HCT116 (cell line): ENCODE results near the gene DLEC1. TPM values are rescaled to one million over a fixed set of nuclear protein-coding genes. Genes with fewer than 3 reads are reported as not detected.

Source experiments
- ATAC-seq: fragments of 200-7000 bp; cut with Tn5 transposase; 2 replicates; pipeline ENCODE4 v1.9.1; 2020; ENCODE audit warnings: mild to moderate bottlenecking, moderate library complexity
- BruUV-seq: library from RNA; stranded (reverse); fragments of 400-500 nt; replicated peaks from 2 replicates; lab custom pipeline; 2021; lab: Mats Ljungman, UMichigan
- CTCF ChIA-PET: fragments of 300-600 bp; sonication (Branson Sonifier 250); formaldehyde crosslinking; loops from one replicate; lab custom pipeline; 2021; ENCODE audit warnings: antibody characterized with exemption; lab: Charles Lee
- POLR2A ChIA-PET: fragments of 300-600, 350-600 bp; sonication (Branson Sonifier 250); formaldehyde crosslinking; loops from one replicate; lab custom pipeline; 2021; ENCODE audit warnings: antibody characterized with exemption; lab: Charles Lee
- RAD21 ChIA-PET, 2 experiments: fragments of 300-600 bp; sonication (Branson Sonifier 250); formaldehyde crosslinking; loops; one replicate each; lab custom pipeline; 2023; ENCODE audit warnings: low total read pairs in 2 of 2; ENCODE audit not compliant: uncharacterized antibody in 2 of 2, unreplicated experiment in 2 of 2, low non-redundant PET in 1 of 2; lab: Charles Lee
- DNase-seq: peaks from one replicate; pipeline ENCODE4 v3.0.0-alpha.2; 2010; ENCODE audit warnings: low read depth, low spot score
- H2AFZ ChIP-seq: fragments of 200-600 bp; shearing (Covaris generic), sonication (generic); 2 replicates; pipeline ENCODE4 v1.6.1; 2017; ENCODE audit warnings: low read depth, mixed run types, mixed read lengths, antibody characterized with exemption, low read length; ENCODE audit not compliant: poor library complexity, severe bottlenecking
- H3K27ac ChIP-seq: 2 replicates; pipeline ENCODE4 v1.5.1; 2012; ENCODE audit warnings: low read depth, low read length
- H3K27me3 ChIP-seq: fragments of 200-600 bp; sonication (generic); 2 replicates; pipeline ENCODE4 v1.6.1; 2016; ENCODE audit warnings: mixed run types, low read length, mixed read lengths; ENCODE audit not compliant: insufficient read depth
- H3K36me3 ChIP-seq, 2 experiments: fragments of 200-500 bp in 1 of 2; fragments of 200-600 bp in 1 of 2; sonication (Bioruptor generic) in 1 of 2; sonication (generic) in 1 of 2; 2 replicates each; pipeline versions ENCODE4 v1.5.1 to v1.6.1; 2014 to 2016; ENCODE audit warnings: low read length in 2 of 2, inconsistent platforms in 1 of 2, mixed read lengths in 1 of 2, mixed run types in 1 of 2; ENCODE audit not compliant: insufficient read depth in 2 of 2, control insufficient read depth in 1 of 2
- H3K4me1 ChIP-seq, 2 experiments: fragments of 200-600 bp in 1 of 2; sonication (generic) in 1 of 2; 2 replicates each; pipeline versions ENCODE4 v1.5.1 to v1.6.1; 2012 to 2017; ENCODE audit warnings: low read length in 2 of 2, inconsistent platforms in 1 of 2, mild to moderate bottlenecking in 1 of 2, mixed read lengths in 1 of 2, mixed run types in 1 of 2, moderate library complexity in 1 of 2; ENCODE audit not compliant: insufficient read depth in 2 of 2, control insufficient read depth in 1 of 2
- H3K4me2 ChIP-seq: fragments of 200-600 bp; sonication (generic); 2 replicates; pipeline ENCODE4 v1.6.1; 2017; ENCODE audit warnings: mixed run types, low read length, mixed read lengths
- H3K4me3 ChIP-seq, 2 experiments: fragments of 200-600 bp in 1 of 2; sonication (generic) in 1 of 2; replicated peaks in 1 of 2; 2 replicates each; pipeline ENCODE4 v1.5.1; 2011 to 2016; ENCODE audit warnings: low read length in 2 of 2, control low read depth in 1 of 2, low read depth in 1 of 2, mild to moderate bottlenecking in 1 of 2, mixed read lengths in 1 of 2, mixed run types in 1 of 2
- H3K79me2 ChIP-seq: fragments of 200-600 bp; sonication (generic); 2 replicates; pipeline ENCODE4 v1.6.1; 2017; ENCODE audit warnings: mild to moderate bottlenecking, mixed run types, low read length, moderate library complexity, mixed read lengths; ENCODE audit not compliant: insufficient read depth
- H3K9ac ChIP-seq: fragments of 200-600 bp; sonication (generic); 2 replicates; pipeline ENCODE4 v1.6.1; 2016; ENCODE audit warnings: low read length, mixed read lengths
- H3K9me2 ChIP-seq: fragments of 200-600 bp; sonication (generic), shearing (Covaris generic); 2 replicates; pipeline ENCODE4 v1.6.1; 2017; ENCODE audit warnings: mixed run types, mild to moderate bottlenecking, moderate library complexity; ENCODE audit not compliant: insufficient read depth
- H3K9me3 ChIP-seq, 2 experiments: fragments of 200-500 bp in 1 of 2; fragments of 200-600 bp in 1 of 2; sonication (Bioruptor generic) in 1 of 2; sonication (generic) in 1 of 2; 2 replicates each; pipeline ENCODE4 v1.6.1; 2014 to 2017; ENCODE audit warnings: low read length in 2 of 2, mixed read lengths in 2 of 2, inconsistent platforms in 1 of 2, low read depth in 1 of 2, mild to moderate bottlenecking in 1 of 2, mixed run types in 1 of 2, moderate library complexity in 1 of 2; ENCODE audit not compliant: control insufficient read depth in 1 of 2, insufficient read depth in 1 of 2
- H4K20me1 ChIP-seq: fragments of 200-600 bp; sonication (generic), shearing (Covaris generic); 2 replicates; pipeline ENCODE4 v1.6.1; 2017; ENCODE audit warnings: mixed run types, mild to moderate bottlenecking, moderate library complexity; ENCODE audit not compliant: insufficient read depth
- ATF3 ChIP-seq: IDR thresholded peaks from 2 replicates; pipeline ENCODE4 v1.6.1; 2012
- CBX3 ChIP-seq: IDR thresholded peaks from 2 replicates; pipeline ENCODE4 v1.6.1; 2012; ENCODE audit warnings: low read depth
- CEBPB ChIP-seq: IDR thresholded peaks from 2 replicates; pipeline ENCODE4 v1.6.1; 2012; ENCODE audit warnings: low read depth
- CTCF ChIP-seq, 3 experiments: fragments of 200-600 bp in 1 of 3; sonication (generic) in 1 of 3; IDR thresholded peaks in 2 of 3; conservative IDR thresholded peaks in 1 of 3; 2 replicates each; pipeline ENCODE4 v1.5.1; 2012 to 2017; ENCODE audit warnings: low read depth in 2 of 3, low read length in 2 of 3, antibody characterized with exemption in 1 of 3, borderline replicate concordance in 1 of 3, control low read depth in 1 of 3, mild to moderate bottlenecking in 1 of 3, mixed read lengths in 1 of 3, mixed run types in 1 of 3, moderate library complexity in 1 of 3; ENCODE audit not compliant: insufficient read depth in 1 of 3
- ELF1 ChIP-seq: IDR thresholded peaks from 2 replicates; pipeline ENCODE4 v1.6.1; 2012; ENCODE audit warnings: low read depth, borderline replicate concordance
- EZH2 ChIP-seq: fragments of 200-600 bp; sonication (generic); IDR thresholded peaks from 2 replicates; pipeline ENCODE4 v1.6.1; 2017; ENCODE audit warnings: antibody characterized with exemption, mixed run types
- FOSL1 ChIP-seq: IDR thresholded peaks from 2 replicates; pipeline ENCODE4 v1.6.1; 2012; ENCODE audit warnings: low read depth
- JUND ChIP-seq: IDR thresholded peaks from 2 replicates; pipeline ENCODE4 v1.6.1; 2012
- MAX ChIP-seq: IDR thresholded peaks from 2 replicates; pipeline ENCODE4 v1.6.1; 2012
- POLR2AphosphoS5 ChIP-seq: IDR thresholded peaks from 2 replicates; pipeline ENCODE4 v1.6.1; 2011; ENCODE audit warnings: mild to moderate bottlenecking, low read depth, low read length, moderate library complexity
- RAD21 ChIP-seq: IDR thresholded peaks from 2 replicates; pipeline ENCODE4 v1.6.1; 2012; ENCODE audit warnings: low read depth, mild to moderate bottlenecking
- SIN3A ChIP-seq: IDR thresholded peaks from 2 replicates; pipeline ENCODE4 v1.6.1; 2012; ENCODE audit warnings: low read depth
- SP1 ChIP-seq: IDR thresholded peaks from 2 replicates; pipeline ENCODE4 v1.6.1; 2012; ENCODE audit warnings: low read depth
- SRF ChIP-seq: IDR thresholded peaks from 2 replicates; pipeline ENCODE4 v1.6.1; 2012; ENCODE audit warnings: low read depth
- TCF7L2 ChIP-seq: IDR thresholded peaks from 2 replicates; pipeline ENCODE4 v1.7.0; 2011; ENCODE audit warnings: borderline replicate concordance, inconsistent platforms; ENCODE audit not compliant: insufficient read depth, insufficient read length; ENCODE audit errors: extremely low read depth
- ZBTB33 ChIP-seq: IDR thresholded peaks from 2 replicates; pipeline ENCODE4 v1.6.1; 2011; ENCODE audit warnings: mild to moderate bottlenecking, low read length, moderate library complexity; ENCODE audit not compliant: insufficient replicate concordance; ENCODE audit errors: extremely low read depth
- ZFX ChIP-seq: fragments of 450-650 bp; IDR thresholded peaks from 2 replicates; pipeline ENCODE4 v1.6.1; 2017
- ZNF274 ChIP-seq: fragments of 200-500 bp; sonication (Bioruptor generic); IDR thresholded peaks from 2 replicates; pipeline ENCODE4 v1.6.1; 2014; ENCODE audit warnings: mild to moderate bottlenecking, low read depth, low read length, inconsistent platforms
- intact Hi-C: fragments of 100-400 bp; cut with micrococcal nuclease; formaldehyde crosslinking; loops from 2 replicates; pipeline ENCODE4 v1.10.0; 2022
- total RNA-seq: library from RNA; stranded (reverse); gene quantifications from one replicate; pipeline ENCODE4 v1.2.1, GENCODE V29; 2021; ENCODE audit not compliant: unreplicated experiment

DLEC1 gene
- total RNA-seq, 1 experiment from 2014 or later = 0.61 TPM

- CTCF ChIA-PET = no interaction called here
- no TSS peak for BruUV-seq
These were observed 104.5 kb downstream of the DLEC1 start for GRCh38 chr3:38143511-38143910.

More at GRCh38 chr3:38143511-38143910, 104.5 kb downstream of the DLEC1 start:
- Histone ChIP-seq H2AFZ (no peak overlapping the region), H3K4me2 (no peak overlapping the region), H3K4me1 (peaks cover 8 to 30% of the 10 kb centered on the region in 2 experiments), H4K20me1 (no peaks in the 10 kb centered on the region), H3K9me3 (peaks cover 0 to 9% of the 10 kb centered on the region in 2 experiments; a peak in 1 of 4 replicates), H3K9me2 (no peaks in the 10 kb centered on the region), H3K79me2 (no peaks in the 10 kb centered on the region; the same call in 1 of the 2 replicates), H3K9ac (no peak overlapping the region), H3K4me3 (no peak overlapping the region), H3K36me3 (peaks cover 0 to 4% of the 10 kb centered on the region in 2 experiments; a peak in 1 of 4 replicates), H3K27me3 (no peaks in the 10 kb centered on the region), H3K27ac (no peak overlapping the region)
- no peak for ATAC-seq
- intact Hi-C loops = no loop called here
- no peak for DNase-seq
- TF ChIP-seq JUND (no peak), SRF (no peak), RAD21 (no peak), FOSL1 (no peak), ELF1 (no peak), EZH2 (no peak), MAX (no peak), CTCF (IDR thresholded peaks at IDR 0.05 in 2 of 3, conservative IDR thresholded peaks at IDR 0.05 in 1 of 3; ENCODE audit: borderline replicate concordance in 1 of 3, insufficient read depth in 1 of 3, low read depth in 2 of 3, low read length in 2 of 3) (no peak), SIN3A (no peak), SP1 (no peak), ZBTB33 (no peak), ATF3 (no peak), TCF7L2 (no peak), POLR2AphosphoS5 (no peak), ZNF274 (no peak), ZFX (no peak), CEBPB (no peak), CBX3 (no peak)
- ChIA-PET POLR2A (no interaction called here), RAD21 (no interaction called here)
